OCI-LY7 (cell line): Measurements from ENCODE around the gene FOXG1. TPM values are rescaled to one million over a fixed set of nuclear protein-coding genes. Genes with fewer than 3 reads are reported as not detected.

Experiments
- Bru-seq: library from RNA; stranded (reverse); fragments of 400-500 nt; gene quantifications from one replicate; lab custom pipeline; 2021; lab: Mats Ljungman, UMichigan
- BruChase-seq, 2 experiments: library from RNA; stranded (reverse); fragments of 400-500 nt; gene quantifications; one replicate each; lab custom pipeline; 2021; lab: Mats Ljungman, UMichigan
- BruUV-seq: library from RNA; stranded (reverse); fragments of 400-500 nt; replicated peaks from 2 replicates; lab custom pipeline; 2021; lab: Mats Ljungman, UMichigan
- CTCF ChIA-PET: fragments of 300-600 bp; sonication (Branson Sonifier 250); formaldehyde crosslinking; loops from one replicate; lab custom pipeline; 2022; ENCODE audit warnings: antibody characterized with exemption; ENCODE audit not compliant: unreplicated experiment; lab: Charles Lee
- POLR2A ChIA-PET: fragments of 300-600 bp; sonication (Branson Sonifier 250); formaldehyde crosslinking; loops from one replicate; lab custom pipeline; 2022; ENCODE audit warnings: antibody characterized with exemption; lab: Charles Lee
- DNase-seq: peaks from one replicate; pipeline ENCODE4 v3.0.0-alpha.2; 2015; ENCODE audit warnings: low spot score
- H2AFZ ChIP-seq: fragments of 200-600 bp; sonication (generic), shearing (Covaris generic); 2 replicates; pipeline ENCODE4 v1.6.1; 2014; ENCODE audit warnings: mild to moderate bottlenecking, antibody characterized with exemption, low read length, moderate library complexity
- H3K27ac ChIP-seq: fragments of 200-600 bp; sonication (generic); 2 replicates; pipeline ENCODE4 v1.5.1; 2014; ENCODE audit warnings: mixed run types, low read depth, mild to moderate bottlenecking, moderate library complexity, low read length, inconsistent platforms; ENCODE audit not compliant: poor library complexity, severe bottlenecking
- H3K36me3 ChIP-seq: fragments of 200-600 bp; sonication (generic); 2 replicates; pipeline ENCODE4 v1.6.1; 2014; ENCODE audit warnings: mild to moderate bottlenecking, antibody characterized with exemption, low read length, moderate library complexity, mixed read lengths; ENCODE audit not compliant: insufficient read depth
- H3K4me1 ChIP-seq: fragments of 200-600 bp; sonication (generic); 2 replicates; pipeline ENCODE4 v1.5.1; 2014; ENCODE audit warnings: mild to moderate bottlenecking, low read length; ENCODE audit not compliant: insufficient read depth, poor library complexity, severe bottlenecking
- H3K4me2 ChIP-seq: fragments of 200-600 bp; sonication (generic); 2 replicates; pipeline ENCODE4 v1.6.1; 2014; ENCODE audit warnings: mild to moderate bottlenecking, low read length
- H3K4me3 ChIP-seq: fragments of 200-600 bp; sonication (generic); 2 replicates; pipeline ENCODE4 v1.5.1; 2014; ENCODE audit warnings: mild to moderate bottlenecking, low read depth, low read length; ENCODE audit not compliant: poor library complexity, severe bottlenecking
- H3K79me2 ChIP-seq: fragments of 200-600 bp; sonication (generic); 2 replicates; pipeline ENCODE4 v1.6.1; 2016; ENCODE audit warnings: low read depth, mild to moderate bottlenecking, low read length, moderate library complexity, mixed read lengths; ENCODE audit not compliant: insufficient read depth
- H3K9me2 ChIP-seq: fragments of 200-600 bp; sonication (generic); 2 replicates; pipeline ENCODE4 v1.6.1; 2016; ENCODE audit warnings: mild to moderate bottlenecking, low read length, mixed read lengths; ENCODE audit not compliant: insufficient read depth
- H3K9me3 ChIP-seq: fragments of 200-600 bp; sonication (generic); 2 replicates; pipeline ENCODE4 v1.6.1; 2014; ENCODE audit warnings: mild to moderate bottlenecking, mixed run types, low read length, mixed read lengths
- H4K20me1 ChIP-seq: fragments of 200-600 bp; sonication (generic); 2 replicates; pipeline ENCODE4 v1.6.1; 2014; ENCODE audit warnings: mild to moderate bottlenecking, antibody characterized with exemption, low read length, moderate library complexity, mixed read lengths; ENCODE audit not compliant: insufficient read depth
- EZH2phosphoT487 ChIP-seq: fragments of 200-600 bp; sonication (generic); IDR thresholded peaks from 2 replicates; pipeline ENCODE4 v1.6.1; 2018; ENCODE audit warnings: low read depth, borderline replicate concordance, mild to moderate bottlenecking, mixed run types, antibody characterized with exemption, low read length, moderate library complexity, mixed read lengths
- intact Hi-C: fragments of 100-400 bp; cut with micrococcal nuclease; formaldehyde crosslinking; loops from one replicate; pipeline ENCODE4 v1.10.0; 2022; ENCODE audit not compliant: unreplicated experiment
- long read RNA-seq: library from polyadenylated mRNA; stranded (forward); transcript quantifications from one replicate; pipeline ENCODE4 v2.0.0, GENCODE V29; 2022
- total RNA-seq, 2 experiments: library from RNA; depleted of rRNA in 1 of 2; stranded (reverse); fragments of >200 nt in 1 of 2; shearing (Covaris generic) in 1 of 2; gene quantifications; 2 replicates each; pipeline ENCODE4 v1.2.3, GENCODE V29; 2014 to 2022
- TF ChIP-seq, protein P1 (sequence below): fragments of 200-600 bp; sonication (generic); conservative IDR thresholded peaks from 2 replicates; pipeline ENCODE4 v1.5.1; 2014; ENCODE audit warnings: mild to moderate bottlenecking, antibody characterized with exemption, low read length, moderate library complexity, mixed read lengths

The FOXG1 gene
- total RNA-seq (2014; rRNA removed; shearing (Covaris generic)), result not detected in 2 replicates
- total RNA-seq (2022), result not detected in 2 replicates
- not detected for Bru-seq, nascent RNA
- BruChase-seq, experiment 1, labeled RNA remaining after a 6-hour chase, result not detected
- not detected for BruChase-seq, experiment 2, labeled RNA remaining after a 2-hour chase
- long read RNA-seq, result 0 reads

DNA sequence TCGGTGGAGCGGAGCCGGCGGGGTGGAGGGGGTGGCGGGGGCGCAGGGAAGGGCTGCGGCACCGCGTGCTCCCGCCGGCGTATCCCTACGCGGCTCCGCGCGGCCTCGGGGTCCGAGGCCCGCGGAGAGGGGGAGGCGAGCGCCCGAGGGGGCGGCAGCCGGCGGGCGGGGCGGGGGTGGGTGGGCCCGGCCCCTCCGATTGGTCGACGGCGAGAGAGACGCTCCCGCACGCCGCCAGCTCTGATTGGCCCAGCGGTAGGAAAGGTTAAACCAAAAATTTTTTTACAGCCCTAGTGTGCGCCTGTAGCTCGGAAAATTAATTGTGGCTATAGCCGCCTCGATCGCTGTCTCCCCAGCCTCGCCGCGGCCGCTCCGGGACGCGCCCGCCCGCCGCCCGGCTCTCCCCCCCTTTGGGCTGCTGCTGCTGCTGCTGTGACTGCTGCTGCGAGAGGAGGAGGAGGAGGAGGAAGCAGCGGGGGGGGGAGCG lies at the start of gene FOXG1:
Gene FOXG1, plus strand, starts transcription at position 319 of the 487 bp plus-strand sequence. CDS start 493 bp downstream, outside the sequence.
- H3K4me2 ChIP-seq, result no peak within 1 kb of the TSS
- H3K79me2 ChIP-seq, result no peaks in the 10 kb centered on the region
- POLR2A ChIA-PET, result interaction anchor here (0.7 kb wide), 2 partner anchors 16 kb away, joined by 3 to 4 read pairs; no protein-coding TSS in a partner anchor
- intact Hi-C loops, result no loop called here
- DNase-seq, result no peak
- no peaks in the 10 kb centered on the region for H4K20me1 ChIP-seq
- no peaks in the 10 kb centered on the region for H3K36me3 ChIP-seq
- H3K9me3 ChIP-seq, result no peaks in the 10 kb centered on the region
- no peak for TF ChIP-seq EZH2phosphoT487
- TF ChIP-seq, protein P1, sequence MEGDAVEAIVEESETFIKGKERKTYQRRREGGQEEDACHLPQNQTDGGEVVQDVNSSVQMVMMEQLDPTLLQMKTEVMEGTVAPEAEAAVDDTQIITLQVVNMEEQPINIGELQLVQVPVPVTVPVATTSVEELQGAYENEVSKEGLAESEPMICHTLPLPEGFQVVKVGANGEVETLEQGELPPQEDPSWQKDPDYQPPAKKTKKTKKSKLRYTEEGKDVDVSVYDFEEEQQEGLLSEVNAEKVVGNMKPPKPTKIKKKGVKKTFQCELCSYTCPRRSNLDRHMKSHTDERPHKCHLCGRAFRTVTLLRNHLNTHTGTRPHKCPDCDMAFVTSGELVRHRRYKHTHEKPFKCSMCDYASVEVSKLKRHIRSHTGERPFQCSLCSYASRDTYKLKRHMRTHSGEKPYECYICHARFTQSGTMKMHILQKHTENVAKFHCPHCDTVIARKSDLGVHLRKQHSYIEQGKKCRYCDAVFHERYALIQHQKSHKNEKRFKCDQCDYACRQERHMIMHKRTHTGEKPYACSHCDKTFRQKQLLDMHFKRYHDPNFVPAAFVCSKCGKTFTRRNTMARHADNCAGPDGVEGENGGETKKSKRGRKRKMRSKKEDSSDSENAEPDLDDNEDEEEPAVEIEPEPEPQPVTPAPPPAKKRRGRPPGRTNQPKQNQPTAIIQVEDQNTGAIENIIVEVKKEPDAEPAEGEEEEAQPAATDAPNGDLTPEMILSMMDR, result no peak
- no peak within 1 kb of the TSS for H2AFZ ChIP-seq
- CTCF ChIA-PET, result no interaction called here
- BruUV-seq, result no TSS peak
- H3K4me1 ChIP-seq, result no peaks in the 10 kb centered on the region
- no peaks in the 10 kb centered on the region for H3K9me2 ChIP-seq
- H3K27ac ChIP-seq, result no peak within 1 kb of the TSS
- H3K4me3 ChIP-seq, result no peak within 1 kb of the TSS

DNA sequence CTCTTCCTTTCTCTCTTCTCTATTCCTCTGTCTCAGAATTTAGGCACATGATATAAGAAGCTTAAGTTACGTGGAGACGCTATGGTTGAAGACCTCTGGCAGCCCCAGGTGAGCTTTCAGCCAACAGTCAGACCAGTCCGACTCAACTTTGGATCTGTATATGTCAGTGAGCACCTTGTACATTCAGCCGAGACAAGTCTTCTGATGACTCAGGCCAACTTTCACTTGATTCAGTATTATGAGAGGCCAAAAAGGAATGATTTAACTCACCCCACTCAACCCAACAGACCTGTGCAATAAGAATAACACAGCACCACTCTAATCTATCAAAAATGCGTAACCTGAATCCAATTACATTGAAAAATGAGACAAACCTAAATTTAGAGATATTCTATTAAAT lies 47.5 kb upstream of the FOXG1 start:
- H3K36me3 ChIP-seq, result no peaks in the 10 kb centered on the region
- POLR2A ChIA-PET, result no interaction called here
- BruUV-seq, result no TSS peak
- TF ChIP-seq EZH2phosphoT487, result no peak
- TF ChIP-seq, protein P1, result no peak
- no peak overlapping the region for H3K27ac ChIP-seq
- H3K9me3 ChIP-seq, result 0 out of 2 replicates have a peak, but pooled peaks cover 4% of the 10 kb centered on the region
- H2AFZ ChIP-seq, result no peak overlapping the region
- no peaks in the 10 kb centered on the region for H4K20me1 ChIP-seq
- H3K4me2 ChIP-seq, result no peak overlapping the region
- no peak for DNase-seq
- intact Hi-C loops, result no loop called here
- H3K9me2 ChIP-seq, result no peaks in the 10 kb centered on the region
- no peaks in the 10 kb centered on the region for H3K79me2 ChIP-seq
- no peaks in the 10 kb centered on the region for H3K4me1 ChIP-seq
- no peak overlapping the region for H3K4me3 ChIP-seq
- CTCF ChIA-PET, result no interaction called here

DNA sequence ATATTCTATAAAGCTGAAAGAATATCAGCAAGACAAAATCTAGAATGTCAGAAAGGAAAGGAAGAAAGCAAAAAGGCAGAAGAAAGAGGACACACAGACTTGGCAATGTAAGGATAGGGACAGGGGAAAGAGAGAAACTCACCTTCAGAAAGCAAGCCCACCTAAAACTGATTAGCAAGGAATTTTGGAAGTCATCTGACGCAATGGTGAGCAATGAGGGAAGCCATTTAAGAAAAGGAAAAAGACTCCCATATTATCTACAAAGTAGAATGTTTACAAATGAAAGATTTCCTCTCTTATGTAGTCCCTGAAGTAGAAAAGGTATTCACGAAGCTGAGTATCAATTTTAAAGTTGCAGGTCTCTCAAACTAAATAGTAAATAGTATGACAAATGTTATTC lies 35.2 kb upstream of the FOXG1 start:
- no peak for DNase-seq
- no peak overlapping the region for H3K27ac ChIP-seq
- H3K9me3 ChIP-seq, result no peaks in the 10 kb centered on the region
- no peak for TF ChIP-seq EZH2phosphoT487
- TF ChIP-seq, protein P1, result no peak
- H3K4me3 ChIP-seq, result no peak overlapping the region
- no peaks in the 10 kb centered on the region for H3K4me1 ChIP-seq
- H3K36me3 ChIP-seq, result no peaks in the 10 kb centered on the region
- ChIA-PET POLR2A (interaction anchor here (0.5 to 0.7 kb wide), 4 partner anchors 9 to 1361 kb away, joined by 3 to 4 read pairs (median 4); no protein-coding TSS in a partner anchor), CTCF (no interaction called here)
- H3K4me2 ChIP-seq, result no peak overlapping the region
- no peaks in the 10 kb centered on the region for H4K20me1 ChIP-seq
- intact Hi-C loops, result no loop called here
- no TSS peak for BruUV-seq
- H3K79me2 ChIP-seq, result no peaks in the 10 kb centered on the region
- no peaks in the 10 kb centered on the region for H3K9me2 ChIP-seq
- no peak overlapping the region for H2AFZ ChIP-seq
